HEK293T (cell line): Measurements from ENCODE around the gene POFUT1.

Experiments used
- BHLHE40 ChIP-seq: fragments of 450-650 bp; IDR thresholded peaks from 2 replicates; pipeline ENCODE4 v1.6.1; 2016; ENCODE audit warnings: mild to moderate bottlenecking, moderate library complexity, borderline replicate concordance
- FOXK2 ChIP-seq: fragments of 450-650 bp; IDR thresholded peaks from 2 replicates; pipeline ENCODE4 v1.6.1; 2016; ENCODE audit warnings: mild to moderate bottlenecking
- SP1 ChIP-seq: fragments of 450-650 bp; IDR thresholded peaks from 2 replicates; pipeline ENCODE4 v1.6.1; 2017

- no peak for TF ChIP-seq BHLHE40
- TF ChIP-seq FOXK2 = no peak
- TF ChIP-seq SP1 = no peak
Measured at GRCh38 chr20:32205110-32205842, 2.4 kb upstream of the POFUT1 start.
